Measurements from ENCODE around the gene ABCG2. TPM values are rescaled to one million over a fixed set of nuclear protein-coding genes. Genes with fewer than 3 reads are reported as not detected.

The ABCG2 gene
- polyA plus RNA-seq, 1 of the 3 experiments (the other 2 are of a cell fraction), result 0.02 TPM

GRCh38 chr4:88098993-88099752, 59.3 kb downstream of the ABCG2 start:
- TF ChIP-seq, protein P1, sequence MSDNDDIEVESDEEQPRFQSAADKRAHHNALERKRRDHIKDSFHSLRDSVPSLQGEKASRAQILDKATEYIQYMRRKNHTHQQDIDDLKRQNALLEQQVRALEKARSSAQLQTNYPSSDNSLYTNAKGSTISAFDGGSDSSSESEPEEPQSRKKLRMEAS (IDR thresholded peaks at IDR 0.05; ENCODE audit: low read depth), result no peak
- TF ChIP-seq POLR2AphosphoS5 (IDR thresholded peaks at IDR 0.05; ENCODE audit: low read depth, low read length) (no peak), SMC3 (IDR thresholded peaks at IDR 0.05; ENCODE audit: low read depth, low read length) (no peak), REST (IDR thresholded peaks at IDR 0.05; ENCODE audit: low read depth, low read length) (no peak), FOXJ3 (CRISPR knock-in tag; IDR thresholded peaks at IDR 0.05) (no peak), FOXM1 (IDR thresholded peaks at IDR 0.05; ENCODE audit: low read depth) (no peak), TAF1 (IDR thresholded peaks at IDR 0.05; ENCODE audit: borderline replicate concordance, low read depth, low read length) (no peak), PBX3 (IDR thresholded peaks at IDR 0.05) (no peak), USF2 (IDR thresholded peaks at IDR 0.05; ENCODE audit: borderline replicate concordance, low read depth, low read length) (no peak), GABPA (IDR thresholded peaks at IDR 0.05; ENCODE audit: low read depth) (no peak), EP300 (IDR thresholded peaks at IDR 0.05; ENCODE audit: borderline replicate concordance in 1 of 2, low read depth in 1 of 2, low read length in 1 of 2) (no peak), RXRA (IDR thresholded peaks at IDR 0.05; ENCODE audit: borderline replicate concordance, low read depth) (no peak), MEF2A (IDR thresholded peaks at IDR 0.05; ENCODE audit: borderline replicate concordance, low read depth) (no peak), NRF1 (IDR thresholded peaks at IDR 0.05; ENCODE audit: low read depth, low read length) (no peak), CTCF (IDR thresholded peaks at IDR 0.05) (no peak), FOSL2 (IDR thresholded peaks at IDR 0.05; ENCODE audit: borderline replicate concordance, low read depth) (no peak)
- TF ChIP-seq, protein P2, sequence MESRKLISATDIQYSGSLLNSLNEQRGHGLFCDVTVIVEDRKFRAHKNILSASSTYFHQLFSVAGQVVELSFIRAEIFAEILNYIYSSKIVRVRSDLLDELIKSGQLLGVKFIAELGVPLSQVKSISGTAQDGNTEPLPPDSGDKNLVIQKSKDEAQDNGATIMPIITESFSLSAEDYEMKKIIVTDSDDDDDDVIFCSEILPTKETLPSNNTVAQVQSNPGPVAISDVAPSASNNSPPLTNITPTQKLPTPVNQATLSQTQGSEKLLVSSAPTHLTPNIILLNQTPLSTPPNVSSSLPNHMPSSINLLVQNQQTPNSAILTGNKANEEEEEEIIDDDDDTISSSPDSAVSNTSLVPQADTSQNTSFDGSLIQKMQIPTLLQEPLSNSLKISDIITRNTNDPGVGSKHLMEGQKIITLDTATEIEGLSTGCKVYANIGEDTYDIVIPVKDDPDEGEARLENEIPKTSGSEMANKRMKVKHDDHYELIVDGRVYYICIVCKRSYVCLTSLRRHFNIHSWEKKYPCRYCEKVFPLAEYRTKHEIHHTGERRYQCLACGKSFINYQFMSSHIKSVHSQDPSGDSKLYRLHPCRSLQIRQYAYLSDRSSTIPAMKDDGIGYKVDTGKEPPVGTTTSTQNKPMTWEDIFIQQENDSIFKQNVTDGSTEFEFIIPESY (IDR thresholded peaks at IDR 0.05; ENCODE audit: borderline replicate concordance, low read depth), result no peak
- H3K9ac ChIP-seq, result no peak overlapping the region
- CTCF ChIA-PET, result interaction anchor here (1.0 kb wide), 1 partner anchor 113 kb away, joined by 3 read pairs; no protein-coding TSS in a partner anchor

More at GRCh38 chr4:88098993-88099752, 59.3 kb downstream of the ABCG2 start:
- Histone ChIP-seq H3K9me2 (no peaks in the 10 kb centered on the region), H3K79me2 (ENCODE audit: insufficient read depth) (no peaks in the 10 kb centered on the region), H3K27me3 (ENCODE audit: insufficient read depth) (no peaks in the 10 kb centered on the region), H3K9me3 (no peaks in the 10 kb centered on the region), H4K20me1 (ENCODE audit: insufficient read depth) (no peaks in the 10 kb centered on the region), H2AFZ (ENCODE audit: low read depth) (no peak overlapping the region), H3K27ac (ENCODE audit: low read depth in 2 of 2, low read length in 1 of 2) (no peak overlapping the region), H3K4me1 (ENCODE audit: control insufficient read depth in 1 of 2, insufficient read depth in 2 of 2, low read depth in 1 of 2, low read length in 1 of 2) (no peaks in the 10 kb centered on the region; a peak in 1 of 4 replicates), H3F3A (replicated peaks; ENCODE audit: insufficient read depth) (no peaks in the 10 kb centered on the region), H3K4me2 (no peak overlapping the region), H3K36me3 (replicated peaks in 1 of 2; ENCODE audit: control insufficient read depth in 1 of 2, insufficient read depth in 2 of 2, low read length in 1 of 2) (no peaks in the 10 kb centered on the region), H3K4me3 (ENCODE audit: low read depth in 2 of 2, low read length in 1 of 2) (no peak overlapping the region)
- POLR2A ChIA-PET, result no interaction called here
- DNase-seq, result no peak
- 78% methylated on average over 4 of the region's 4 CpGs for WGBS (ENCODE audit: low lambda C conversion rate)
